GM13976 (cell line): Measurements from ENCODE around the gene TMEM143.
"Not testable (repeated sequence)": the region's sequence is repeated elsewhere in the genome, so short reads cannot be mapped to it uniquely, and the experiment has no call there.

Experiments
- DNase-seq: peaks from one replicate; pipeline ENCODE4 v3.0.0; 2012; ENCODE audit warnings: low spot score
- CTCF ChIP-seq: IDR thresholded peaks from 2 replicates; pipeline ENCODE4 v1.5.1; 2012; ENCODE audit warnings: borderline replicate concordance, mild to moderate bottlenecking; ENCODE audit not compliant: insufficient read depth; ENCODE audit errors: extremely low read depth, missing control alignments, control extremely low read depth
- in situ Hi-C: fragments of 300-500 bp; cut with MboI; formaldehyde crosslinking; loops from one replicate; pipeline ENCODE4 v1.12.0; 2022; ENCODE audit warnings: low sequenced_read_pairs, mixed read lengths, inconsistent platforms; ENCODE audit not compliant: unreplicated experiment

The TMEM143 gene

DNA sequence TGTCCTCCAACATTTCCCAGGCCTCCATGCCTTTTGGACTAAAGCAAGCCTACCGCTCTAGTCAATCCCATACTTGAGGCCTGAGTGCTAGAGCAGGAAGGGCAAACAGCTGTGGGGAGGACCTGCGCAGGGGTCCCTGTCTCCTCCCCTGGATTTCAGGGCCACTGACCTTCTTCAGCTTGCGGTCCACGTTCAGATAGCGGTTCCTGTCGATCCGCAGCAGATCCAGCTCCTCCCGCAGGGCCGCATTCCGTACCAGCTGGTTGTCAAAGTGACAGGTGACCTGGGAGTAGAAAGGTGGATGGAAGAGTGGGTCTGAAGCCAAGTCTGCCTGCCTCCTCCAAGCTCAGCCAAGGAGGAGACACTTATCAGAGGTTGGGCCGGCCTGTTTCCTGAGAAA, 52.4 kb downstream of the TMEM143 start:
- TF ChIP-seq CTCF: no peak
- DNase-seq: no peak
- in situ Hi-C loops: loop anchor here (25.0 kb wide), 1 partner anchor 276 kb away; no protein-coding TSS in a partner anchor

- in situ Hi-C loops: loop anchor here (25.0 kb wide), 1 partner anchor 277 kb away; no protein-coding TSS in a partner anchor
- TF ChIP-seq CTCF: no peak
- no peak for DNase-seq
Measured at GRCh38 chr19:48310227-48310626, 53.5 kb downstream of the TMEM143 start.

- in situ Hi-C loops: loop anchor here (25.0 kb wide), 1 partner anchor 278 kb away; no protein-coding TSS in a partner anchor
- not testable (repeated sequence) for DNase-seq
Measured at GRCh38 chr19:48309731-48310130, 54.0 kb downstream of the TMEM143 start.

DNA sequence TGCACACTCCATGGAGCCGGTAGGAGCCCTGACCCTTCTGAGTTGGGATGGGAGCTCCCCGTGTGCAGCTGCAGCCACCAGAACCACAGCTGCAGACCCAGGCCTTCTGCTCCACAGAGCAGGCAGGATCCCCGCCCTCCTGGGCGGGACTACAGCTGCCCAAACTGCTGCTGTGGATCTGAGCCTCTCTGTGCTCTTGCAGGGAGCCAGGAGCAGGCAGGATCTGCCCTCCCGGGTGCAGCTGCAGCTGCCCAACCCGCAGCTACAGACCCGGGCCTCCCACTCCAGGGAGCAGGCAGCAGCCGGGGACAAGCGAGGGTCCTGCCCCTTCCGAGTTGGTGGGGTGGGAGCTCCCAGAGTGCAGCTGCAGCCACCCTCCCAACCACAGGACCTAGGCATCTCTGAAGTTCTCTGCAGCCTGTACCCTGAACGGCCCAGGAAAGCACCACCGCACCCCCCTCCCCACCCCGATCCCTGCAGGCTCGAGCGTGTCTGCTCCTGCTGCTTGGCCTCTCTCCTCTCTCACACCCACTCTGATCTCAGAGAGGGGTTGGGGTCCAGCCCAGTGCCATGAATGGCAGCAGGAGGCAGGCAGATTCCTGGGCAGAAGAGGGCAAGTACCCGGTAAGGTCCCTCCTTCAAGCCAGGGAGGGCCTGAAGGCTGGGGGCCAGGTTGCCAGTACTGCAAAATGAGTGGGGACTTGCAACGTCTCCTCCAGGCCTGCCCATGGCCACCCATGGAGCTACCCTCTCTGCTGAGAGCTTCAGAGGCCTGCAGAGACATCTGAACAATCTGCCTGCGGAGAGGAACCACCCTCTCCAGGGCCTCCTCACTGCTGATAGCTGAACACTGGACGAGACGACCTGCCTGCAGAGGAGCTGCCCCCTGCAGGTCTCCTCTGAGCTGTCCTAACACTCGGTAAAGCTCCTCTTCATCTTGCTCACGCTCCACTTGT, 54.8 kb downstream of the TMEM143 start:
- no peak for DNase-seq
- TF ChIP-seq CTCF: no peak
- in situ Hi-C loops: loop anchor here (25.0 kb wide), 1 partner anchor 278 kb away; no protein-coding TSS in a partner anchor

- TF ChIP-seq CTCF: no peak
- in situ Hi-C loops: loop anchor here (25.0 kb wide), 1 partner anchor 283 kb away; no protein-coding TSS in a partner anchor
- DNase-seq: no peak
Measured at GRCh38 chr19:48303866-48304265, 59.9 kb downstream of the TMEM143 start.

DNA sequence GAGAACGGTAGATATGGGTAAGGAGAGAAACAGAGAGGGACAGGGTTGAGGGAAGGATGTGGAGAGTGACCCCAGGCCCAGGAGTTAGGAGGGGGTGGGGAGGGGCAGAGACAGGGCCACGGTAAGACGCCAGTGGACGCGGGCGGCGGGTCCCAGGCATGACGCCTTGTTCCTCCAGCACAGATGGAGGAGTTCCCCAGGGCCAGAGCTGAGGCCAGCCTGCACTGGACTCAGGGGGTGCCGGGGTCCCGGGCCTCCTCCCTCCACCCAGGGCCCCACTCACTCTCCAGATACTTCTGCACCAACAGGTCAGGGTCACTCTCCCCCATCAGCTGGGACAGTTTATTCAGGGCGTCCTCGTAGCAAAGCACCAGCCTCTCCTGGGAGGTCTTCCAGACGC, 60.4 kb downstream of the TMEM143 start:
- TF ChIP-seq CTCF: no peak
- in situ Hi-C loops: loop anchor here (25.0 kb wide), 1 partner anchor 284 kb away; no protein-coding TSS in a partner anchor
- DNase-seq: no peak

- in situ Hi-C loops: loop anchor here (25.0 kb wide), 1 partner anchor 285 kb away; no protein-coding TSS in a partner anchor
- TF ChIP-seq CTCF: no peak
- no peak for DNase-seq
Measured at GRCh38 chr19:48302600-48302959, 61.2 kb downstream of the TMEM143 start.
